Measurements from ENCODE around the gene ADAMTS20. TPM values are rescaled to one million over a fixed set of nuclear protein-coding genes. Genes with fewer than 3 reads are reported as not detected.
A peak's percentile ranks its signal among the peaks of the same experiment; 100 is the strongest.

Gene ADAMTS20
- total RNA-seq, 1 donor from 2014 or later, result not detected

- intact Hi-C loops (cut with micrococcal nuclease), result loop anchor here (1.0 kb wide), 1 partner anchor 437 kb away; no protein-coding TSS in a partner anchor
- Mint-ChIP-seq H3K4me3 (no peak overlapping the region), H3K36me3 (ENCODE audit: low read depth) (no peaks in the 10 kb centered on the region), H3K9me3 (no peaks in the 10 kb centered on the region), H3K4me1 (no peaks in the 10 kb centered on the region), H3K27ac (no peak overlapping the region), H3K27me3 (no peaks in the 10 kb centered on the region)
- DNase-seq, result peak; percentile 83
These were observed 107.0 kb downstream of the ADAMTS20 start for GRCh38 chr12:43444940-43445564.

GRCh38 chr12:43436597-43436996, 115.4 kb downstream of the ADAMTS20 start:
- H3K4me1 Mint-ChIP-seq, result no peaks in the 10 kb centered on the region

GRCh38 chr12:43434614-43435013, 117.4 kb downstream of the ADAMTS20 start:
- Mint-ChIP-seq H3K9me3 (no peaks in the 10 kb centered on the region), H3K27me3 (no peaks in the 10 kb centered on the region), H3K36me3 (ENCODE audit: low read depth) (no peaks in the 10 kb centered on the region), H3K27ac (no peak overlapping the region), H3K4me1 (no peaks in the 10 kb centered on the region), H3K4me3 (no peak overlapping the region)
- no peak for DNase-seq
- intact Hi-C loops (cut with micrococcal nuclease), result no loop called here

More at GRCh38 chr12:43436597-43436996, 115.4 kb downstream of the ADAMTS20 start:
- H3K36me3 Mint-ChIP-seq (ENCODE audit: low read depth), result no peaks in the 10 kb centered on the region
- H3K27ac Mint-ChIP-seq, result no peak overlapping the region
- DNase-seq, result no peak
- H3K9me3 Mint-ChIP-seq, result no peaks in the 10 kb centered on the region
- intact Hi-C loops (cut with micrococcal nuclease), result no loop called here
- no peak overlapping the region for H3K4me3 Mint-ChIP-seq
- no peaks in the 10 kb centered on the region for H3K27me3 Mint-ChIP-seq

GRCh38 chr12:43428088-43428600, 123.9 kb downstream of the ADAMTS20 start:
- Mint-ChIP-seq H3K9me3 (no peaks in the 10 kb centered on the region), H3K27ac (no peak overlapping the region)

GRCh38 chr12:43425361-43425760, 126.6 kb downstream of the ADAMTS20 start:
- Mint-ChIP-seq H3K27me3 (no peaks in the 10 kb centered on the region), H3K27ac (no peak overlapping the region), H3K4me3 (no peak overlapping the region), H3K36me3 (ENCODE audit: low read depth) (no peaks in the 10 kb centered on the region), H3K4me1 (no peaks in the 10 kb centered on the region), H3K9me3 (no peaks in the 10 kb centered on the region)
- no peak for DNase-seq
- intact Hi-C loops (cut with micrococcal nuclease), result no loop called here

More at GRCh38 chr12:43428088-43428600, 123.9 kb downstream of the ADAMTS20 start:
- H3K4me1 Mint-ChIP-seq, result no peaks in the 10 kb centered on the region
- intact Hi-C loops (cut with micrococcal nuclease), result no loop called here
- H3K4me3 Mint-ChIP-seq, result no peak overlapping the region
- no peak for DNase-seq
- H3K27me3 Mint-ChIP-seq, result no peaks in the 10 kb centered on the region
- H3K36me3 Mint-ChIP-seq (ENCODE audit: low read depth), result no peaks in the 10 kb centered on the region

GRCh38 chr12:43416981-43417380, 135.0 kb downstream of the ADAMTS20 start:
- Mint-ChIP-seq H3K27ac (no peak overlapping the region), H3K27me3 (no peaks in the 10 kb centered on the region), H3K36me3 (ENCODE audit: low read depth) (no peaks in the 10 kb centered on the region), H3K9me3 (no peaks in the 10 kb centered on the region), H3K4me1 (no peaks in the 10 kb centered on the region), H3K4me3 (no peak overlapping the region)
- no peak for DNase-seq
- intact Hi-C loops (cut with micrococcal nuclease), result no loop called here

- Mint-ChIP-seq H3K4me3 (no peak overlapping the region), H3K9me3 (no peaks in the 10 kb centered on the region), H3K4me1 (no peaks in the 10 kb centered on the region), H3K27me3 (no peaks in the 10 kb centered on the region), H3K36me3 (ENCODE audit: low read depth) (no peaks in the 10 kb centered on the region), H3K27ac (no peak overlapping the region)
- intact Hi-C loops (cut with micrococcal nuclease), result no loop called here
- no peak for DNase-seq
These were observed 144.0 kb downstream of the ADAMTS20 start for GRCh38 chr12:43407816-43408645.

- Mint-ChIP-seq H3K27me3 (no peaks in the 10 kb centered on the region), H3K27ac (no peak overlapping the region), H3K9me3 (no peaks in the 10 kb centered on the region), H3K36me3 (ENCODE audit: low read depth) (no peaks in the 10 kb centered on the region), H3K4me3 (no peak overlapping the region), H3K4me1 (no peaks in the 10 kb centered on the region)
- no peak for DNase-seq
- intact Hi-C loops (cut with micrococcal nuclease), result no loop called here
These were observed 145.2 kb downstream of the ADAMTS20 start for GRCh38 chr12:43406801-43407200.

GRCh38 chr12:43402436-43402835, 149.6 kb downstream of the ADAMTS20 start:
- H3K4me3 Mint-ChIP-seq, result no peak overlapping the region
- intact Hi-C loops (cut with micrococcal nuclease), result no loop called here
- H3K4me1 Mint-ChIP-seq, result no peaks in the 10 kb centered on the region
- H3K36me3 Mint-ChIP-seq (ENCODE audit: low read depth), result no peaks in the 10 kb centered on the region
- H3K27ac Mint-ChIP-seq, result no peak overlapping the region
- DNase-seq, result no peak
- no peaks in the 10 kb centered on the region for H3K27me3 Mint-ChIP-seq
- H3K9me3 Mint-ChIP-seq, result no peaks in the 10 kb centered on the region

- Mint-ChIP-seq H3K36me3 (ENCODE audit: low read depth) (no peaks in the 10 kb centered on the region), H3K9me3 (no peaks in the 10 kb centered on the region), H3K27ac (no peak overlapping the region), H3K4me1 (no peaks in the 10 kb centered on the region), H3K4me3 (no peak overlapping the region), H3K27me3 (no peaks in the 10 kb centered on the region)
- intact Hi-C loops (cut with micrococcal nuclease), result no loop called here
- no peak for DNase-seq
These were observed 150.9 kb downstream of the ADAMTS20 start for GRCh38 chr12:43401096-43401495.

GRCh38 chr12:43396671-43397070, 155.3 kb downstream of the ADAMTS20 start:
- no peak overlapping the region for H3K27ac Mint-ChIP-seq
- no peaks in the 10 kb centered on the region for H3K9me3 Mint-ChIP-seq
- H3K4me3 Mint-ChIP-seq, result no peak overlapping the region
- H3K27me3 Mint-ChIP-seq, result no peaks in the 10 kb centered on the region
- H3K36me3 Mint-ChIP-seq (ENCODE audit: low read depth), result no peaks in the 10 kb centered on the region
- H3K4me1 Mint-ChIP-seq, result no peaks in the 10 kb centered on the region
- DNase-seq, result no peak
- intact Hi-C loops (cut with micrococcal nuclease), result no loop called here

GRCh38 chr12:43392116-43392515, 159.9 kb downstream of the ADAMTS20 start:
- Mint-ChIP-seq H3K4me3 (no peak overlapping the region), H3K9me3 (no peaks in the 10 kb centered on the region), H3K36me3 (ENCODE audit: low read depth) (no peaks in the 10 kb centered on the region), H3K27ac (no peak overlapping the region), H3K4me1 (no peaks in the 10 kb centered on the region), H3K27me3 (no peaks in the 10 kb centered on the region)
- DNase-seq, result no peak
- intact Hi-C loops (cut with micrococcal nuclease), result no loop called here

- Mint-ChIP-seq H3K27me3 (no peaks in the 10 kb centered on the region), H3K9me3 (peaks cover 4% of the 10 kb centered on the region), H3K36me3 (ENCODE audit: low read depth) (no peaks in the 10 kb centered on the region), H3K4me3 (no peak overlapping the region), H3K4me1 (no peaks in the 10 kb centered on the region), H3K27ac (no peak overlapping the region)
- no peak for DNase-seq
- intact Hi-C loops (cut with micrococcal nuclease), result no loop called here
These were observed 170.1 kb downstream of the ADAMTS20 start for GRCh38 chr12:43381879-43382278.

GRCh38 chr12:43378448-43378847, 173.6 kb downstream of the ADAMTS20 start:
- Mint-ChIP-seq H3K9me3 (peaks cover 4% of the 10 kb centered on the region), H3K4me3 (no peak overlapping the region), H3K4me1 (no peaks in the 10 kb centered on the region), H3K27me3 (no peaks in the 10 kb centered on the region), H3K27ac (no peak overlapping the region), H3K36me3 (ENCODE audit: low read depth) (no peaks in the 10 kb centered on the region)
- intact Hi-C loops (cut with micrococcal nuclease), result no loop called here
- DNase-seq, result no peak

Measured in activated CD4-positive, alpha-beta T cell treated with anti-CD3 and anti-CD28 coated beads, Interleukin-2, amount 10 ng/mL, durations not matched to agents 24 days and 14 days (primary cell).